ENCODE measurements around the gene AGAP1.

DNA sequence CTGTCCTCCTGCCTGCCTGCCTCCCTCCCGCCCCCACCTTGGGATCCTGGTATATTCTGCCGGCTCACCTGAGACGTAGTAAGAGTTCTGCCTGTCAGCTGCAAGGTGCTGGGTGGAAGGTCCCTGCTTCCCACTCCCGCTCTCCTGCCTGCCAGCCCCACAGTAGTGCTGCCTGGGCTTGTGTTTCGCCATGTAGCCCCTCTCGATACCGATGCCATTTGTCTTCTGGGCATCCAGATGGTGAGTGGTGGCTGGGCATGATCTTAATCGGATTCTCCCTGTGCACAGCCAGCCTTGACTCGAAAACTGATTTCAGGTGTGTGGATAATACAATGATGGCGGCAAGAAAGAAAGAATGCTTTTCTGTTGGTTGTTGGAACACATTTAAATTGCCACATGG is 184.9 kb downstream of the AGAP1 start:
- TF ChIP-seq CTCF (IDR thresholded peaks at IDR 0.05; ENCODE audit: low read depth, low read length, poor library complexity, severe bottlenecking) (no peak), EZH2phosphoT487 (IDR thresholded peaks at IDR 0.05; ENCODE audit: borderline replicate concordance, low read length) (no peak)

Measured in DOHH2 (cell line).